NOMO-1 (cell line): Measurements from ENCODE around the gene CLEC1B.
"Not testable (repeated sequence)": the region's sequence is repeated elsewhere in the genome, so short reads cannot be mapped to it uniquely, and the experiment has no call there.

Experiments used
- DNase-seq, 2 experiments: peaks; one replicate each; lab custom pipeline; 2025; ENCODE audit not compliant: unreplicated experiment in 2 of 2; lab: John Stamatoyannopoulos, UW

The CLEC1B gene

GRCh38 chr12:9975614-9976013 lies 23.3 kb downstream of the CLEC1B start:
- DNase-seq = no peak

GRCh38 chr12:9974731-9975130 lies 24.2 kb downstream of the CLEC1B start:
- not testable (repeated sequence) for DNase-seq

GRCh38 chr12:9973949-9974348 lies 25.0 kb downstream of the CLEC1B start:
- DNase-seq = peak in 1 of 2 experiments; percentile 26

- peak; percentile 30 to 87 for DNase-seq
Measured at GRCh38 chr12:9971181-9971580, 27.7 kb downstream of the CLEC1B start, which contains the start of gene CLEC12A. CLEC12A (plus strand) TSS chr12:9971409; CDS start chr12:9971597, 188 bp downstream.

GRCh38 chr12:9969673-9970072 lies 29.2 kb downstream of the CLEC1B start:
- DNase-seq = no peak

GRCh38 chr12:9961901-9962300 lies 37.0 kb downstream of the CLEC1B start:
- DNase-seq = no peak

GRCh38 chr12:9961106-9961505 lies 37.8 kb downstream of the CLEC1B start:
- no peak for DNase-seq

- peak in 1 of 2 experiments; percentile 56 for DNase-seq
Measured at GRCh38 chr12:9960590-9960989, 38.3 kb downstream of the CLEC1B start.

- DNase-seq = no peak
Measured at GRCh38 chr12:9957834-9958233, 41.1 kb downstream of the CLEC1B start.

GRCh38 chr12:9952954-9953729 lies 45.8 kb downstream of the CLEC1B start:
- not testable (repeated sequence) for DNase-seq

- peak; percentile 34 for DNase-seq
Measured at GRCh38 chr12:9951026-9951675, 47.8 kb downstream of the CLEC1B start.

GRCh38 chr12:9948606-9949296 lies 50.2 kb downstream of the CLEC1B start:
- DNase-seq = peak; percentile 77 to 95

GRCh38 chr12:9947674-9948073 lies 51.2 kb downstream of the CLEC1B start:
- DNase-seq = no peak

GRCh38 chr12:9944391-9944790 lies 54.5 kb downstream of the CLEC1B start:
- peak in 1 of 2 experiments; percentile 79 for DNase-seq

GRCh38 chr12:9943240-9943639 lies 55.7 kb downstream of the CLEC1B start:
- DNase-seq = peak; percentile 22 to 64
